ENCODE results near the gene DCANP1. TPM values are rescaled to one million over a fixed set of nuclear protein-coding genes. Genes with fewer than 3 reads are reported as not detected.
A peak's percentile ranks its signal among the peaks of the same experiment; 100 is the strongest.

The DCANP1 gene
- total RNA-seq, 1 donor from 2014 or later, result not detected

DNA sequence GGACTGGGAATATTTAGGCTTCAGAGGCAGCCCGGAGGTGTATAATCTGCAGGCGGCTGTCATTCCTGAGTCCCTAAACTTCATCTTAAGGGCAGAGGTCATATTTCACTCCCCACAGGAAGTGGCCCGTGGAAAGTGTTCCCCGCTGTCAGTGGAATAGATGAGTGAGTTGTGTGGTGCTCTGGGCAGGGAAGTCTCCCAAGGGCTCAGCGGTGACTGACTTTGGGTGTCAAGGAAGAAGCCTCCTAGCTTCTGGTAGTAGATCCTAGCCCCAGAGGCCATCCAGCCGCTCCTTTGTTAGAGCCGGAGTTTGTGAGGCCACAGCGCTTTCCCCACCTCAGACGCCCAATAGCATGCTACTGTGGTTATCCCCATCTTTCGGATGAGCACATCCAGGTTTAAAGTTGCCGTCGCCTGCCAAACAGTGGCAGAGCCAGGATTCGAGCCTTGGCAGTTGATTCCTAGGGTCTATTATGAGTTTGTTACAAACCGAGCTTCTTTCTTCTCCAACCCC, 43.9 kb upstream of the DCANP1 start:
- H3K27me3 ChIP-seq (ENCODE audit: control insufficient read depth, insufficient read depth, low read length), result peaks cover 9% of the 10 kb centered on the region

DNA sequence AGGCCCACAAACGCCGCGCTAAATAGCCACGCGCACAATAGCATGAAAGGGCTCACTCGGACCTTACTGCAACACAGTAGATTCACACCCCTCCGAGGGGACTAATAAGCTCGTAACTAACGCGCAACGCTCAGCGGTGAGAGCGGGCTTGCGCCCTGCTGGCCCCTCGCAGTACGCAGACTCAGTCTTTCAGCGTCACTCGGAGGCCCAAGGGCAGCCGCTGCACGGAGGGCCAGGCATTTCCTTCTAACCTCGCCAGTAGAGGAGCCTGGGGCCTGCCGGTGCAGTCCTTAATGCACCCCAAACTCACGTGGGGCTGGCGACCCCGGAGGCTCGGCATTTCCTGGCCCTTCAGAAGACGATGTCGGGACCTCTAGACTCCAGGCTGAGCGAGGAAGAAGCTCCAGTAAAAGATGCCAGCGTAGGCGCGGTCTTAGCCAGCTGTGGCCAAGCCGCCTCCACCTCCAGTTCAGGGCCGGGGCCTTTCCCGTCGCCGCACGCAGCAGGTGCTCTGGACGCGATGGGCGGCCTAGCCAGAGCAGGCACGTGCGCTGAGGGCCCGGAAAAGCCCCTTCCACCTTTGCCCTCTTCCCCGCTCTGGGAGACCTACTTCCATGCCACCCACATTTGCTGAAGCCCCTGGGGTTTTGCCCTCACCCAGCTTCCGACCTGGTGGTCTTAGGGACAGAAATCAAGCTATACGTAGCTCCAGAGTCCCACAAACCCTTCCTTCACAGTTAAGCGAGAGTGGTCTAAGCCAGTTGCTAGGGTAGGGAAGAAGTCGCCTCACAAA, 43.3 kb upstream of the DCANP1 start:
- FAIRE-seq (no peak), DNase-seq (ENCODE audit: low read depth) (no peak)
- TF ChIP-seq, protein P1, sequence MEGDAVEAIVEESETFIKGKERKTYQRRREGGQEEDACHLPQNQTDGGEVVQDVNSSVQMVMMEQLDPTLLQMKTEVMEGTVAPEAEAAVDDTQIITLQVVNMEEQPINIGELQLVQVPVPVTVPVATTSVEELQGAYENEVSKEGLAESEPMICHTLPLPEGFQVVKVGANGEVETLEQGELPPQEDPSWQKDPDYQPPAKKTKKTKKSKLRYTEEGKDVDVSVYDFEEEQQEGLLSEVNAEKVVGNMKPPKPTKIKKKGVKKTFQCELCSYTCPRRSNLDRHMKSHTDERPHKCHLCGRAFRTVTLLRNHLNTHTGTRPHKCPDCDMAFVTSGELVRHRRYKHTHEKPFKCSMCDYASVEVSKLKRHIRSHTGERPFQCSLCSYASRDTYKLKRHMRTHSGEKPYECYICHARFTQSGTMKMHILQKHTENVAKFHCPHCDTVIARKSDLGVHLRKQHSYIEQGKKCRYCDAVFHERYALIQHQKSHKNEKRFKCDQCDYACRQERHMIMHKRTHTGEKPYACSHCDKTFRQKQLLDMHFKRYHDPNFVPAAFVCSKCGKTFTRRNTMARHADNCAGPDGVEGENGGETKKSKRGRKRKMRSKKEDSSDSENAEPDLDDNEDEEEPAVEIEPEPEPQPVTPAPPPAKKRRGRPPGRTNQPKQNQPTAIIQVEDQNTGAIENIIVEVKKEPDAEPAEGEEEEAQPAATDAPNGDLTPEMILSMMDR (IDR thresholded peaks at IDR 0.05; ENCODE audit: insufficient read depth, low read length, severe bottlenecking), result no peak
- Histone ChIP-seq H3K36me3 (ENCODE audit: control insufficient read depth, insufficient read depth, low read length) (no peaks in the 10 kb centered on the region), H3K27me3 (ENCODE audit: control insufficient read depth, insufficient read depth, low read length) (peaks cover 9% of the 10 kb centered on the region), H3K4me3 (ENCODE audit: low read depth, low read length) (no peak overlapping the region)

More for the DNA sequence above, 43.9 kb upstream of the DCANP1 start:
- no peak overlapping the region for H3K4me3 ChIP-seq (ENCODE audit: low read depth, low read length)
- no peak for FAIRE-seq
- DNase-seq (ENCODE audit: low read depth), result no peak
- TF ChIP-seq, protein P1 (IDR thresholded peaks at IDR 0.05; ENCODE audit: insufficient read depth, low read length, severe bottlenecking), result no peak
- H3K36me3 ChIP-seq (ENCODE audit: control insufficient read depth, insufficient read depth, low read length), result no peaks in the 10 kb centered on the region

DNA sequence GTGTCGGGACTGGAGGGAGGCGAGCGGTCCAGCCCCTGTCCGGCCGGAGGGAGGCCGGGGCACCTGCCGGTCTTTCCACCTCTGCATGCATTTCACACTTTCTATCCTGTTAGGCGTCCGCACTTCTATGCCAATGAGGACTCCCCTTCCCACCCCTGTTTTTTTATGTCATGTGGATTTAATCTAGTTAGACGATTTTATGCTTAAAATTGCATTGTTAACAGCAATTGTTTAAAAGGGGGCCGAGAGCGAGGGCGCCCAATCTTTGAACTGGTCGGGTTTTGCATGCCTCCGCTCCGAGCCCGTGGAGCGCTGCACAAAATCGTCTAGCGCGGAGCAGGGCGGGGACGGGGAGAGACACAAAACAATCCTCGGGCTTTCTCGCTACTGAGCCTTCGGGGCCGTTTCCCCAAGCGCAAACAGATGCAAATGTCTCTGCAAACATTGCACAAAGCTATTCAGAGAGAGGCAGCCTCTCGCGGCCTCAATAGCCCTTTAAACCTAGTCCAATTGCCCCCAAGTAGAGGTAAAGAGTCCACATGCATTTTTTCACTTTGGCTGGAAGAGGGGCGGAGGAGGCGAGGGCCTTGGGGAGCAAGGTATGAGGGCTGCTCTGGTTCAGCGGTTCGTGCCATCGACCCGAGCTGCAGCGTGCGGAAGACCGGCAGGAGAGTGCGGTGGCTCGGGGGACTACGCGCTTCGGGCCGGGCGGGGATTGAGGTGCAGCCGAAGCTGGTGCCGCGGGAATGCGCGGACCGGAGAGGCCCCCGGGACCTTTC, 42.5 kb upstream of the DCANP1 start:
- no peak overlapping the region for H3K4me3 ChIP-seq (ENCODE audit: low read depth, low read length)

DNA sequence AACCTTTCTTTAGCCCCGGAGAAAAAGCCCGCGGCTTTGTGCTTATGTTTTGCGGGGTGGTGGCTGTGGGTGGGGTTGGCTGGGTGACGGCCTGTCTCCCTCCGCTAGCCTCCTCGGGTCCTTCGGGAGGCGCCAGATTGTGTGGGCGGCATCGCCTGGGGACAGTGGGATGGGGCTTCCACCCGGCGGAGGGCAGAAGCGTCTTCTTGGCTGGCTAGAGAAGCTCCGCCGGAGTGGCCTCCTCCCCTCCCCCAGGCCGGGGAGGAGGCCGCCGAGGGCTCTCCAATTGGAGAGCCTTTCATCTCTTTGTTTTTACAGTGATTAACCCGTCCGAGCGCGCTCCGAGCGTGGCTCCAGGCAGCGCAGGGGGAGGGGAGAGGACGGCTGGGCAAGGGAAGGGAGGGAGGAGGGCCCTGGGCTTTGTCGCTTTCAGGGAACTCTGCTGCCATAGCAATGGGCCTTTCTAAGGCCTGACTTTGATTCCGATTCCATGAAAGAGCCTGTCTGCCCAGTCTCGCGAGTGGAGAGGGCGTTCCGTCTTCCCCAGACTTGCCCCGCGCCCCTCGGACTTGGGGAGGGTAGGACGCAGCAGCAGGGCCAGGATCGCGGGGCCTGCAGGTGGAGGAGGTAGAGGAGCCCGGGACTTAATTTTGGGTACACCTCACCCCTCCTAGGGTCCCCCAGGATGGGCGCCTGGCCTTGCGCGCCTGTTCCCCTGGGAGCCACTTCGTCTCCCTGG, 41.7 kb upstream of the DCANP1 start:
- TF ChIP-seq, protein P1 (IDR thresholded peaks at IDR 0.05; ENCODE audit: insufficient read depth, low read length, severe bottlenecking), result no peak
- peak; percentile 30 for DNase-seq (ENCODE audit: low read depth)
- Histone ChIP-seq H3K27me3 (ENCODE audit: control insufficient read depth, insufficient read depth, low read length) (peaks cover 9% of the 10 kb centered on the region), H3K4me3 (ENCODE audit: low read depth, low read length) (peak overlapping the region; percentile 12), H3K36me3 (ENCODE audit: control insufficient read depth, insufficient read depth, low read length) (no peaks in the 10 kb centered on the region)
- no peak for FAIRE-seq

More for the DNA sequence above, 42.5 kb upstream of the DCANP1 start:
- DNase-seq (ENCODE audit: low read depth) (no peak), FAIRE-seq (no peak)
- H3K27me3 ChIP-seq (ENCODE audit: control insufficient read depth, insufficient read depth, low read length), result peaks cover 9% of the 10 kb centered on the region
- no peaks in the 10 kb centered on the region for H3K36me3 ChIP-seq (ENCODE audit: control insufficient read depth, insufficient read depth, low read length)
- TF ChIP-seq, protein P1 (IDR thresholded peaks at IDR 0.05; ENCODE audit: insufficient read depth, low read length, severe bottlenecking), result no peak

DNA sequence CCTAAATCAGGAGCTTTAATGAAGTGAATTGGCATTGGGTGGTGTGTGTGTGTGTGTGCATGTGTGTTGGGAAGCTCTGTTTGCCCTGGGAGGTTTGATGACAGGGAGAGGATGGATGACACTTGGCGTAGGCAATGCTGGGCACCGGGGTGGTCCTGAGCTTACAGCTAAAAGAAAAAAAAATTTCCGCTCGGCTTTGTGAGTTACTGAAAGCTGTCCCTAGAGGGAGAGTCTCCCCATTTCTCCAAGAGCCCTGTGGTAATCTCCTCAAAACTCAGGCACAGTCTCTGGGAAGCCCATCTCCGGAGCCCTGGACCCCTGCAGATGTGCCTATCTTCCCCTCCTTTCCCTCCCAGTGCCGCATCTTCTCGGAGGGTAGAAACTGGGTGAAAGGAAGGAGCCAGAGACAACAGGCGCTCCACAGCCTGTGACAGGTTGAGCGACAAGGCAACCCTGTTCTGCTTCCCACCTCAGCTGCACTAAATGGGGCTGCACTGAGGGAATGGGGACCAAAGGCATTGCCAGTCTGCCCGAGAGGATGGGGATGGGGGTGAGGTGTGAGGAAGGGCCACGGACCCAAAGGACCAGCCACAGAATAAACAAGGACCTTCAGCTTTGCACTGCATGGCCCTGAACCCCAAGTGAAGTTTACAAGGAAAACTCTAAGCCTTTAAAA, 40.8 kb upstream of the DCANP1 start:
- Histone ChIP-seq H3K27me3 (ENCODE audit: control insufficient read depth, insufficient read depth, low read length) (peaks cover 9% of the 10 kb centered on the region), H3K4me3 (ENCODE audit: low read depth, low read length) (no peak overlapping the region), H3K36me3 (ENCODE audit: control insufficient read depth, insufficient read depth, low read length) (no peaks in the 10 kb centered on the region)
- FAIRE-seq (no peak), DNase-seq (ENCODE audit: low read depth) (no peak)
- TF ChIP-seq, protein P1 (IDR thresholded peaks at IDR 0.05; ENCODE audit: insufficient read depth, low read length, severe bottlenecking), result no peak

Data from bronchial epithelial cell (primary cell).